GM19240 (cell line): Measurements from ENCODE around the gene EIPR1.

Experiments used
- DNase-seq: peaks from one replicate; pipeline ENCODE4 v3.0.0; 2011; ENCODE audit warnings: low spot score; ENCODE audit not compliant: insufficient read length

The EIPR1 gene

DNA sequence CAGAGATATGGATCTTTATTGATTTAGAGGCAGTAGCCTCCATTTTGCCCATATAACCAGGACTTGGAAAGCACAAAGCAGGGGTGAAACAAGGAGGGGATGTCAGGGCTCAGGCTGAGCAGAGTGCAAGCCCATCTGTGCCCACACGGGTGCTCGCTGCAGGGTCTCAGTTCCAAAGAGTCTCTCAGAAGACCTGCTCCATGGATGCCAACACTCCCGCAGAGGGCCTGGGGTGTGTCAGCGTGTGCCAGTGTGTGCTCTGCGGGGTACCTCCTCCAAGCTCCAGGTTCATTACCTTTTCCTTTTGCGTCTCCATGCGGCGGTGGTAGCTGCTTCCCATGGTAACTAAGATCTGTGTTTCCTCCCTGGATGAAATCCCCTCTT is 107.5 kb downstream of the EIPR1 start:
- no peak for DNase-seq

DNA sequence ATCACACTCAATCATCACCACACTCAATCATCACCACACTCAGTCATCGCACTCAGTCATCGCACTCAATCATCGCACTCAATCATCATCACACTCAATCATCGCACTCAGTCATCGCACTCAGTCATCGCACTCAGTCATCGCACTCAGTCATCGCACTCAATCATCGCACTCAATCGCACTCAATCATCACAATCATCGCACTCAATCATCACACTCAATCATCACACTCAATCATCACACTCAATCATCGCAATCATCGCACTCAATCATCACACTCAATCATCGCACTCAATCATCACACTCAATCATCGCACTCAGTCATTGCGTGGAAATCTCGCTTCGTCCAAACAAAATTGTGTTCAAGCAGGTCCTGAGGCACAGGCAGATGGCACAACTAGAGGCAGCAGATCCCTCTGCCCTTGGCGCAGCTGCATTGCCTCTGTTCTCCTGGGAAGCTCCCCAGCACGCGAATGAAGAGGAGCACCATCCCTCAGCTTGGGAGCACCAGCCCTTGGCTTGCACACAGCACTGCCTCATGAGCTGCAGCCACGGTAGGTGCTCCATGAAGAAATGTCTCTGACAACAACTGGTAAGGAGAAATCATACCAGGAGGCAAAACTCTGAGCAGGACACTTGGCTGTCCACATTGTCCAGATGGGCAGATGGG is 108.1 kb downstream of the EIPR1 start:
- DNase-seq = no peak

DNA sequence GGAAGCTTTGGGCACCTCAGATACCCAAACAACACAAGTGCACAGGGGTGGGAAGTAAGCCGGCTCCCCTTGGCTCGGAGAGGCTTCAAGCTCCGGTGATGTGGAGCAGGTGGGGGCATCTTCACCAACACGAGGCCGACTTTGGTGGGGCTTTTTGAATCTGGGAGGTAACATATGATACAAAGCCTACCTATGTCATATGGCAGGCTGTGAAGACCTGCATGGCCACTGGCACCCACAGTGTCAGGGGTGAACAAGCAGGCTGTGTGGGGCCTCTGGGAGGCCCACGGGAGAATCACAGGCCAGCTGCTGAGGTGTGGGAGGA is 109.0 kb downstream of the EIPR1 start:
- DNase-seq = no peak

DNA sequence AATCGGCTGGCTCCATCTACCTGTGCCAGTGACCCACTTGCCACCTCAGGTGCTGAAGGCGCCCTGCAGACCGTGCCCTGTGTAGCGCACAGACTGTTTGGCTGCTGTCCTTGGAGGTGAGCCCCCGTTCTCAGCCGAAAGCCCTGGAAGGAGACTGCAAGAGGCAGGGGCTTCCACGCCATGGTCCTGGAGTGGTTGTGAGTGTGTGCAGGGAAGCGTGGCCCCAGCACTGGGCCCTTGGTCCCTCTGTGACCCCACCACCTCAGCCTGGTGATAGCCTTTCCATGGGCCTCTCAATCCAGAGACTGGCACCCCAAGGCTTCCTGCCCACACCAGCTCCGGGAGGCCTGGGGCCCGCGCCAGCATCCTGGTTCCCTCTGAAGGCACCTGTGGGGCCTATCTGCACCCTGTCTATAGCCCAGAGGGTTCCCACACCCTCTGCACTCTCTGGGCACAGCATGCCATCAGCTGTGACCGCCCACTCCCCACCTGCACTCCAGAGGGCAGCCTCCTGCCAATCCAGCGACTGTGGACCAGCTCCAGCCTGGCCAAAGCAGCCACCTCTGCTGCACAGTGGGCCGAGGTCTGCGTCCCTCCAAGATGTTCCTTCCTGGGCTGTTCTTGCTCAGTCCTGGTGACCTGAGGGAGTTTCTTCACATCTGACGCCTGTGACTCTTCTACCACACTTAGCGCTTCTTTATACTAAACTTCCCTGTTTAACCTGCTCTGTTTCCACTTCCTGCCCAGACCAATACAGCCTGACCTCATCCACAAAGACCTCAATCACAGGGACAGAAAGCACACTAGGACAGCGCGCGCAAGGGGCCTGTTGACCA is 109.5 kb downstream of the EIPR1 start:
- no peak for DNase-seq

DNA sequence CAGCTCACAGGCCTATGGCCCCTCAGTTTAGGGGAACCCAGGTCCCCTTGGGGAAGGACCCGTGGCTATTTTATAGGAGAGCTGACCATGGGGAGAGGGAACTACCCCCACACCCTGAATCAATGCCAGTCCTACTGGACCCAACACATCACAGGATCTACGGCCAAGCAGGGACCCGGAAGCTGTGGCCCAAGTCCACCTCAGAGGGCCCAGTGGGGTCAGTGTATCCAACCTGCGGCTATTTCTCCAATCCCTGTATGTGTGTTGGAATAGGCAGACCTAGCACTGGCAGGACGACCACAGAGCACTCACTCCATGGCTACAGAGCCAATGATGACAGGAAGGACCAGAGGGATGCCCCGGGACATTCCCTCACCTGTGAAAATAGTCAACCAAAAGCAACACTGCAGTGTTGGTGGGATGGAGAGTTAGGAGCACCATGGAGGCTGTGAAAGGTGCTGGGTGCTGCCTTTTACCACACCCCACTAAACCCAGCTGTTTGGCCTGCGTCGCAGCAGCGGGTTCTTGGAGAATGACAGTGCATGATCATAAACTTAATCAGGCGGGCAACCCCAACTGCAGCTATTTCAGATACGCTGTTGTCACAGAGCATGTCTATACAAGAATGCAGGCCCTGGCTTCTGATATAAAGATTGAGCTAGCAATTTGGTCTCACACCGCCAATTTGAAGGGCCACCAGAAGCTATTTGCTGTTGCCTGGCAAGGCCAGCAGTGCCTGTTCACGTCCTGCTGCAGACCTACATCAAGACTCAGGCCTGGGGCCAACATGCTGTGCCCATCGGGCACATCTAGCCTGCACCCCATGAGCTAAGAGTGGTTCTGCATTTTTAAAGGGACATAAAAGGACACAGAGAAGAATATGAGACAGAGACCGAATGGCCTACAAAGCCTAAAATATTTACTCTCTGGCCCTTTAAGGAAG is 110.4 kb downstream of the EIPR1 start:
- DNase-seq = no peak

DNA sequence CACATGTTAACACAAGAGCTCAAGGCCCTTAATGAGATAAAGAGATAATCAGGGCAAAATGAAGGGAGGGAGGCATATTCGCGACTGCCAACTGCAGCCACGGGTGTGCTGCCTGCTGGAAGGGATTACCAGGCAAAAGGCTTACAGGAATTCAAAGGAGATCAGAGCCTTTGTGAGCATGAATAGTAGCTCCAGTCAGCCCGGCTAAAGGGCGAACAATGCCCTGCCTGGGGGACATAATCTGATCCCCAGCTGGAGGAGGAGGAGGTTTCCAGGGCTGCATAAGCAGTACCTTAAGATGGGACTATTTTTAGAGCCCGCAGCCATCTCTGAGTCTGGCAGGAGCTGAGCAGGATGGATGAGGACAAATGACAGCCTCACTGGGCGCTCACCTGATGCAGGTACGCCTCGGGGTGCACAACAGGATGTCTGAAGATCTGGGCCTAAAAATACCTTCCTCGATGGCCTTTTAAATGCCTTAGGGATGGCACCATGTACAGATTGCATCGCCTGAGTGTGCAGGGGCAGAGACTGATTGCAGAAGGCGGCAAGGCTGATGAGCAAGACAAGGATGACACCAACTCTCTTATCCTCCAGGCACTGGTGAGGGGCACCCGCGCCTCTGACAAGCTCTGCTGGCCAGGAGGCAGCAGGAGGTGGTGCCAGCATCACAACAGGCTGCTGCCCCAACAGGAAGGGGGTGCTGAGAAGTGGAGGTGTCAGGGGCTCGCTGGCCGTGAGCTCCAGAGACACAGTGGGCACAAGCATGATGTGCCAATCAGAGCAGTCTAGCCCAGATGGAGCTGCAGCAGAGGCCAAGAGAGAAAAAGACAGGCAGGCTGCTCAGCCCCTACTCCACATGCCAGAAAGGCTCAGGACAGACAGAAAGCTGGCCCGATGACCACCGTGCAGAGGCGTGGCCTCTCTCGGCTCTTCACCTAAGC is 111.4 kb downstream of the EIPR1 start:
- DNase-seq = no peak

DNA sequence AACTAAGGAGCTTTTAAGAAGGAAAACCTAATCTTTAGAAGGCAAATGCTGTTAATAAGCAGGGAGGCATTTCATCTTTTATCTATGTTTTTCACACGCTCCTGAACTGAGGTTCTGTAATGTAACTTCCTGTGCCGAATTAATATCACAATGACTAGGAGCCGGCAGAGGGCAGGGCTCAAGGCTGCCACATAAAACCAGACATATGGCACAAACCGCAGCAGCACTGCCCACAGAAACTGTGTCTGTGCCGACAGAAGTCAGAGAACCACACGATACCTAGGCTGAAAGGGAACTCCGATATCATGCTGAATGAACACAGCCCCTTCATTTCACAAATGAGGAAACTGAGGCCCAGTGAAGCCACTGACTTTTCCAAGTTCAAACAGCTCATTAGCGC is 112.1 kb downstream of the EIPR1 start:
- DNase-seq = no peak

DNA sequence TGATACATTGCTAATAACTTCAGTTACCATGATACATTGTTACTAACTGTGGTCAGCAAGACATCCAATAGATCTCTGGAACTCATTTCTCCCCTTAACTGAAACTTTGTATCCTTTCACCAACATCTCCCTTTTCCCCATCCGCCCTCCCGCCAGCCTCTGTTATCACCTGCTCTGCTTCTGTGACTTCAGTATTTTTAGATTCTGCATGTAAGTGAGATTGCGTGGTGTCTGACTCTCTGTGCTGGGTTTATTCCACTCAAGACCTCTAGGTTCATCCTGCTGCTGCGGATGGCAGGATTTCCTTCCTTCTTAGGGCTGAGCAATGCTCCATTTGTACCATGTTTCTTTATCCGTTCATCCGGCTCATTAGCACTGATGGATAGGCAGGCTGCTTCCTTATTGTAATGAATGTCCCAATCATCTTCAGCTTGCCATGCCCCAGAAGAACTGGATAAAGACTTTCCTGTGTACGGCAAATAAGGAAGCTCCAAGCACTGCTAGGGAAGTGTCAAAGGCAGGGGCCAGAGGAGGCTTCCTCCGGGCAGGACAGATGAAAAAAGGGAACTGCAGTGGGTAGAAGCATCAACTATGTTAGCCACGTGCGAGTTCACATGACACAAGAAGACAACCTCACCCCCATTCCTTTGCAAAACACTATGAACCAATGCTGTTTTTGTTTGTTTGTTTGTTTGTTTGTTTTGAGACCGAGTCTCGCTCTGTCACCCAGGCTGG is 113.4 kb downstream of the EIPR1 start:
- no peak for DNase-seq

DNA sequence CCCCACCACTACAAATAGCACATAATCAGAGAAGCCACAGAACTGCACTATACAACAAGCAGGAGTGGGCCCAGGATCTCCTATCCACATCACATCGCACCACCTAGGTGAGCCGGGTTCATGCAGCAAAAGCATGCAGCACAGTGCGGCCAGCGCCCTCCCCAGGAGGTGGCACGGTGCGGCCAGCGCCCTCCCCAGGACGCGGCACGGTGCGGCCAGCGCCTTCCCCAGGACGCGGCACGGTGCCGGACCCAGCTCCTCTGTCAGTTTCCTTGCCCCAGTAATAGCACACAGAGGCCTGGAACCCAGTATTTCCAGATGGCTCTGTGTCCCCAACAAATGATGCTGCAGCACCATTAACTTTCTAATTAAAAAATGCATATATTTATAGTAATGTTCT is 114.1 kb downstream of the EIPR1 start:
- no peak for DNase-seq

DNA sequence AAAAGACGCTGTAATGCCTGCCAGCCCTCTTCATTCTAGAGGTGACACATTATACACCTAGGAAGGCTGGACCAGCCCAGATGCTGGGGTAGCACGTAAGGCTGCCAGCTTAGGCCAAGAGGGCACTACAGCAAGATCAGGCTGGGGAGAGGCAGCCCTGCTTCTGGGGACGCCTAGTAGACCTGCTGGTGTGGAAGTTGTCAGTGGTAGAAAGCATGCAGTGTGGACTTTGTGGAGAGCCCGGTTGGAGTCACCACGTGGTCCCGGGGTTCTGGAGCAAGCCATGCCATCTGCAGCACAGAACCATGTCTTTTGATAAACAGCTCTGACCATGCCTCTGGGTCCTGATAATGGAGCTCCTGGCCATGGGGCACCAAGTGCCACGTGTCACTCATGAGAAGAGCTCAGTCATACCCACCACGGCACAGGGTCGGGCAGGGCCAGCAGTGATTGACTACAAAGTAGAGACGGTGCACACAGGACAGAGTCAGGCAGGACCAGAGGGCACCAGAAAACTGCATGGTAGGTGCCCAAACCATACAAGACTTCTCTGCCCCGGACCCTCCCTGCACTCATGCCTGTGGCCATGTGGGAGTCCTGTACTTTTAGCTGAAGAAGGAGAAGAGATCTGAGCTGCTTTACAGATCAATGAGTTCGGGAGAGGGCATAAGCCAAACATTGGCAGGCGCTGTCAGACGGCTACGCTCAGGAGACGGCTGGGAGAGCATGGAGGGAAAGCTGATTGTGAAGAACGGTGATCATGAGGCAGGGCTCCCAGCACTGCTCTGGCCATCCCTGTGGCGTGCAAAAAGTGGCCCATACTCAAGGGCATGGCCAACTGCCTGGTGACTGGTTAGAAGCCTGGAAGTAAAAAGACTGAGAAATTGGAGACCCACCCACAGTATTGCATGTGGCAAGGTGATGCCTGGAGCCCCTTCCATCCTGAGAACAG is 114.9 kb downstream of the EIPR1 start:
- no peak for DNase-seq

DNA sequence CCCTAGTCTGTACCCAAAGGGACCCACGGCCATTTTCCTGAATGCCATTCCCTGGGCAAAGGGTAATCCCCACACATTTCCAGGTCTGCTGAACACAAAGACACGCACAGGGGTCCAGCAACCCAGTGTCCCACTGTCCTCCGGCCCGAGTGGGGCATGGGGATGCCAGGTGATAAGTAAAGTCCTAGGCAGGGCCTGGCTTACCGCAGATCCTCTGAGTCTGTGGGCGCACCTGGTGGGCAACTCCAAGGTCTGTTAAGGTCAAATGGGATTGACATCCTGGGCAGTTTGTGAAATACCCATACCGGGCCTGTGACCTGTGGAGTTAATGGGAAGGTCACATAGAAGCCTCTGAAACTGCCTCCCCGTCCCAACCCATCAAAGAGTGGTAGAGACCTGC is 116.1 kb downstream of the EIPR1 start:
- no peak for DNase-seq

DNA sequence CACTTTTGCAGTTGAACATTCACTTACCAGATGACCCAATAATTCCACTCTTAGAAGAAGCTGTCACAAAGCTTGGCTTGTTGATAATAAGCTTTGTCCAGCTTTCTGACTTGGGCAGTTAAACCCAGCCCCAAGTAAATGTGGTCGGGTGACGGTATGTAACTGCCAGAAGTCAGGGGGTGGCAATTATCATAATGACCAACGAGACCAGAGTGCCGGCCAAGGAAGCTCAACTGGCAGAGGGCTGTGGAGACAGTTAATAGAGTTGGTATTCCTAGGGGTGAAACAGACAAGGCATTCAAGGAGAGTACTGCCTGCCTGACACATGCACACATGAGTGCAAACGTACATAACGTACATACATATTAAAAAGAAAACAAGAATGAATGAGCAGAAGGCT is 116.7 kb downstream of the EIPR1 start:
- no peak for DNase-seq

DNA sequence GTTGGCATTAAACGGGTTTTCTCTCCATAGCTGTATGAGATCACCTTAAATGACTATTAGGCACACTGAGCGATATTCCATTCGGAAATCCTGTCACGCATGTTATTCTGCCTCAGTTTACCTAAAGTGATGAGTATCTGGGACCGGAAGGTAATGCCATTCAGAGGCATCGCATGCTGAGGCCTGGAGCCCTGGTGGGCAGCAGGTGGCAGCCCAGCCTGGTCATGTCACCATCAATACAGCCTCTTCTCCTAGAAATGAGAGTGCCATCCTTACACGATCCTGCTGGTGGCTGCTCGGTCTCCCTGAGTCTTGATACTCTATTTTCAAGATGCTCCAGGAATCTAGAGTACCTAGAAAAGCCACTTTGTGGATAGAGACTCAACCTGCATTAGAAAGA is 119.8 kb downstream of the EIPR1 start:
- DNase-seq = no peak

DNA sequence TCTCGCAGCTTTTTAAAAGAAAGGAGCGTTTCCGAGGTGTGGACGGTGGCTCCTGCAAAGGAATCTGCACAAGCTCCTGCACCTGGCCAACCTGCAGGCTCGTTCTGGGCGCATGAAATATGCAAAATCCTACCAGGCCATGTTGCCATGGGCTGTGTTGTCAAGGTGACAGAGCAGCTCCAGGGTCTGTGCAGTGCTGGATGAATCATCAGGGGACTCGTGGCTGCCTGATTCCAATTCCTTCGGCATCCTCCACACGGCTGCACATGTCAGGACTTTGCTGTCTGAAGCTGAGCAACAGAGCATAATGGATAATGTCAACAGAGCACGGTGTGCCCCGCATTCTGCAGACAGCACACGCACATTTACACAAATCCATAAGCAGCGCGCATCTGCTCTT is 120.5 kb downstream of the EIPR1 start:
- DNase-seq = no peak

DNA sequence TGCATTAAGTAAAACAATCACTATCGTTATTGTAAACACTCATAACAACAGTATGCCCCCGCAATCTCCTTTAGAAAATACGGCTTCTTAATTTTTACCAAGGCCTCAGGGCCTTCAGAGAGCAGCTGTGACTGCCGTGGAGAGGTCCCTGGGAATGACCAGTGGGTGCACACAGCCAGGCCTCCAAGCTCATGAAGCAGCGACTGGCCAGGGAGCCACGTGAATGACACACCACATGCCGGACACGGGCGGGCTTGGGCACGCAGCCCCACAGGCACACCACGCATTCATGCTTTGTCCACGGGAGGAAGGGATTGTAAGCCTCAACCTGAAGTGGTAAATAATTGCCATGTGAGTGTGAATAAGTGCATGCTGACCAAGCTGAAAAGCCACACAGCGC is 121.0 kb downstream of the EIPR1 start:
- no peak for DNase-seq

DNA sequence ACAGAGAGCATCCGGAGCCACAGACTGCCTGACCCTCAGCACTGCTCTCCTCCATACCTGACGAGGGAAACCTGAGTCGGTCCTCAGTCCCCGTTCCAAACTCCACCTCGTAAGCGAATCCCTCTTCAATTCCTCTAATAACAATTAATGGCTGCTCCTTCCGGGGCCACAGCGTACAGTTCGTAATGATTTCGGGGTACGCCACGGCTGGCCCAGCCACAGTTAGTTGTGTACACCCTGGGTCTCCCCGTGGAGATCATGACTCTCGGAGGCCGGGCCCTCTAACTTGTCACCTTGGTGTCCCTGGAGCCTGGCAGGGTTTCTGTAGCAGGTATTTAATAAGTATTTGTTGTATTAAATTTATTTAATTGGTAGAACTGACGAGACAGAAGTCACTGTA is 121.5 kb downstream of the EIPR1 start:
- DNase-seq = no peak

DNA sequence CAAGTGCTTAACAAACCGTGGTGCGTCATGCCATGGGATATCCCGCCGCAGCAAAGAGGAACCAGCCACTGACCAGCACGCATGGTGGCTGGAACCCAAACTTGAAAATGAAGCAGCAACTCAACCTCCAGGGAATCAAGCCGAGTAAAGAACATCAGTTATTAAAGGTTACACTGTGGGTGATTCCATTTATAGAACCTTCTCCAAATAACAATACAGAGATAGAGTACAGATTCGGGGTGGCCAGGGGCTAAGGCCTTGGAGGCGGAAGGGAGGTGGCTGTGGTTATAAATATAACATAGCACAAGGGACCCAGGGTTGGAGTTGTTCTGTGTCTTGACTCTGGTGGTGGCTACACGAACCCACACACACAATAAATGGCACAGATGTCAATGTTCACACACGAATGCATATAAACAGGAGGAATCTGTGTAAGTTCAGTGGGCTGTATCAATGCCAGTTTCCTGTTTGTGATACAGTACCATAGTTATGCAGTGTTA is 123.1 kb downstream of the EIPR1 start:
- no peak for DNase-seq

DNA sequence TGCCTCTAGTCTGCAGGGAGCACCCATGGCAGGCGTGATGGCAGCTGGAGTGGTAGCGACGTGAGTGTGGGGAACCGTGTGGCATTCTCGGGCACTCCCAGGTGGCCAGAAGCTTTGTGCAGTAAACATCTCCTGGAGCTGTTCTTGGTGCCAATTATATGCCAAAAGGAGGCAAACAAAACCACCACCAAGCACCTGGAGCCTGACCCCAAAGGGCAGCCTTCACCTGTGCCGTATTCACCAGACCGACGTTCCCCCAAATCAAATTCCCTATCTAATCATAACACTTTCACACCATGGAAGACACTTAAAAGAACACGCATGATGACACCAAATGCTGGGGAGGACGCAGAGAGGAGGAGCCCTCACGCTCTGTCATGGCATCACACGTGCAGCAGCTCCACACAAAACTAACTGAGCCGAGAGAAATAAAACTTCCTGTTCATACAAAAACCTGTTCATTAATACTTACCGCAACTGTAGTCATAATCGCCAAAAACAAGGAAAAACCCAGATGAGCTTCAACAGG is 123.6 kb downstream of the EIPR1 start:
- DNase-seq = no peak

DNA sequence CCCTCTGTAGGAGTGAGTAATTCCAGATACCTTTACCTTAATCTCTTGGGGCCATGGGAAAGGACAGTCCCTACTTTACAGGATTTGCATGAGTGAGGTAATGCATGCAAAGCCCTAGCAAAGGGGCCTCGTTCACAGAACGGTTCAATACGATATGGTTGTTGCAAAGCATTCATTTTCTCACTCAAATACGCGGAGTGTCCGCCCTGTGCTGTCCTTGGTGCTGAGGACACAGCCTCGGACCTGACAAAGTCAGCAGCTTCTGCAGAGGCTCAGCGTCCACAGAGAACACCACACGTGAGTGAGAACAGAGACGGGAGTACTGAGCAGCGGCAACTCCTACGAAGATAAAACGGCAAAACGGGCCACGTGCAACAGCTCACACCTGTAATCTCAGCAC is 125.7 kb downstream of the EIPR1 start:
- DNase-seq = no peak
